Measurements from ENCODE around the gene MED26. TPM values are rescaled to one million over a fixed set of nuclear protein-coding genes. Genes with fewer than 3 reads are reported as not detected.
"Not testable (repeated sequence)": the region's sequence is repeated elsewhere in the genome, so short reads cannot be mapped to it uniquely, and the experiment has no call there.

Gene MED26
- total RNA-seq, 1 experiment from 2014 or later: 11.4 TPM

DNA sequence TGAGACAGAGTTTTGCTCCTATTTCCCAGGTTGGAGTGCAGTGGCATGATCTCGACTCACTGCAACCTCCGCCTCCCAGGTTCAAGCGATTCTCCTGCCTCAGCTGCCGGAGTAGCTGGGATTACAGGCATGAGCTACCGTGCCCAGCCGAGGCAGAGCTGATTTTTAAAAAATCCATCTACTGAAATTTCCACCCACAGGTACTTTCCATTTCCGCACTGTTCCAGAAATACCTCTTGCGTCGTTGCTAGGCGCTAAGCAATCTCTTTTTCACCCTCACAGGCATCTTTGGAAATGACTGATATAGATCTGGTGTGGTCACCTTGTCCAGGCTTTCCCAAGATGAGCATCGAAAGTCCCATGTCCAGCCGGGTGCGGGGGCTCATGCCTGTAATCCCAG, 42.3 kb upstream of the MED26 start:
- Histone ChIP-seq H2BK5ac (ENCODE audit: insufficient read length, low read length) (no peak overlapping the region), H4K91ac (ENCODE audit: insufficient read length, low read depth, low read length) (no peak overlapping the region), H4K5ac (ENCODE audit: insufficient read length, low read depth, low read length) (no peak overlapping the region), H3K4me1 (ENCODE audit: insufficient read depth, low read length) (no peaks in the 10 kb centered on the region), H2BK20ac (ENCODE audit: low read depth, low read length, poor library complexity, severe bottlenecking) (no peak overlapping the region), H3T11ph (ENCODE audit: low read length) (no peak overlapping the region), H3K18ac (ENCODE audit: insufficient read length, low read depth, low read length) (no peak overlapping the region), H2AK5ac (ENCODE audit: insufficient read length, low read length) (no peak overlapping the region), H3K9me3 (ENCODE audit: control insufficient read depth, low read depth, low read length) (no peaks in the 10 kb centered on the region), H3K4ac (ENCODE audit: low read depth, low read length) (no peak overlapping the region), H3K27me3 (ENCODE audit: insufficient read depth, low read length) (no peaks in the 10 kb centered on the region), H3K27ac (ENCODE audit: insufficient read length, low read depth, low read length) (no peak overlapping the region), H4K8ac (replicated peaks; ENCODE audit: insufficient read length, low read depth, low read length) (no peak overlapping the region), H2AFZ (ENCODE audit: low read length) (no peak overlapping the region), H2BK15ac (ENCODE audit: low read depth, low read length) (no peak overlapping the region), H3K9ac (ENCODE audit: extremely low read depth, insufficient read length, low read length) (no peak overlapping the region), H3K23me2 (ENCODE audit: insufficient read length, low read depth, low read length, poor library complexity, severe bottlenecking) (no peaks in the 10 kb centered on the region), H4K20me1 (ENCODE audit: control insufficient read depth, insufficient read depth, insufficient read length) (no peaks in the 10 kb centered on the region), H2BK12ac (ENCODE audit: insufficient read length, low read depth, low read length) (no peak overlapping the region), H3K79me1 (ENCODE audit: insufficient read depth, low read depth, low read length, poor library complexity, severe bottlenecking) (no peaks in the 10 kb centered on the region), H3K4me2 (ENCODE audit: insufficient read depth, insufficient read length, low read length) (no peak overlapping the region), H3K56ac (ENCODE audit: insufficient read length, low read depth, low read length) (no peak overlapping the region), H2BK120ac (ENCODE audit: low read depth, low read length, poor library complexity, severe bottlenecking) (no peak overlapping the region), H3K79me2 (ENCODE audit: insufficient read depth, low read length) (no peaks in the 10 kb centered on the region), H3K23ac (ENCODE audit: insufficient read length, low read depth, low read length) (no peak overlapping the region), H3K14ac (ENCODE audit: insufficient read depth, low read length) (no peak overlapping the region)
- DNase-seq: no peak
- Mint-ChIP-seq H3K36me3 (ENCODE audit: insufficient read depth in 1 of 3, low read depth in 3 of 3) (peaks cover 0 to 1% (median 1%) of the 10 kb centered on the region in 3 experiments; a peak in 3 of 7 replicates), H3K4me1 (peaks cover 5 to 7% of the 10 kb centered on the region in 2 experiments; a peak in 2 of 4 replicates), H3K27ac (no peak overlapping the region), H3K9me3 (no peaks in the 10 kb centered on the region), H3K4me3 (no peak overlapping the region), H3K27me3 (ENCODE audit: low read depth) (no peaks in the 10 kb centered on the region)
- no peak for TF ChIP-seq CTCF (conservative IDR thresholded peaks at IDR 0.05)
- WGBS (ENCODE audit: extremely low coverage, insufficient read length, low lambda C conversion rate): no CpG with 5 or more reads among the region's 13 CpGs

DNA sequence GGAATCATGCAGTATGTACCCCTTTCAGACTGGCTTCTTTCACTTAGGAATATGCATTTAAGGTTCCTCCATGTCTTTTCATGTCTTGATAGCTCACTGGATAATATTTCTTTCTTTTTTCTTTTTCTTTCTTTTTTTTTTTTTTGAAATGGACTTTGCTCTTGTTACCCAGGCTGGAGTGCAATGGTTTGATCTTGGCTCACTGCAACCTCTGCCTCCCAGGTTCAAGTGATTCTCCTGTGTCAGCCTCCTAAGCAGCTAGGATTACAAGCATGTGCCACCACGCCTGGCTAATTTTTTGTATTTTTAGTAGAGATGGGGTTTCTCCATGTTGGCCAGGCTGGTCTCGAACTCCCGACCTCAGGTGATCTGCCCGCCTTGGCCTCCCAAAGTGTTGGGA, 40.7 kb upstream of the MED26 start:
- H3K23me2 ChIP-seq (ENCODE audit: insufficient read length, low read depth, low read length, poor library complexity, severe bottlenecking); H2AFZ ChIP-seq (ENCODE audit: low read length); H4K91ac ChIP-seq (ENCODE audit: insufficient read length, low read depth, low read length); H3T11ph ChIP-seq (ENCODE audit: low read length); H3K36me3 Mint-ChIP-seq (ENCODE audit: insufficient read depth in 1 of 3, low read depth in 3 of 3); H3K4ac ChIP-seq (ENCODE audit: low read depth, low read length); H2BK20ac ChIP-seq (ENCODE audit: low read depth, low read length, poor library complexity, severe bottlenecking); H3K4me3 Mint-ChIP-seq; H2BK15ac ChIP-seq (ENCODE audit: low read depth, low read length); H3K4me1 Mint-ChIP-seq; H3K9ac ChIP-seq (ENCODE audit: extremely low read depth, insufficient read length, low read length); H3K79me1 ChIP-seq (ENCODE audit: insufficient read depth, low read depth, low read length, poor library complexity, severe bottlenecking); H3K27me3 Mint-ChIP-seq (ENCODE audit: low read depth); H3K4me1 ChIP-seq (ENCODE audit: insufficient read depth, low read length); H3K9me3 Mint-ChIP-seq; H3K27ac Mint-ChIP-seq; DNase-seq; H3K79me2 ChIP-seq (ENCODE audit: insufficient read depth, low read length); H4K5ac ChIP-seq (ENCODE audit: insufficient read length, low read depth, low read length); H3K4me2 ChIP-seq (ENCODE audit: insufficient read depth, insufficient read length, low read length); H4K8ac ChIP-seq (replicated peaks; ENCODE audit: insufficient read length, low read depth, low read length); H3K18ac ChIP-seq (ENCODE audit: insufficient read length, low read depth, low read length); H3K27ac ChIP-seq (ENCODE audit: insufficient read length, low read depth, low read length); H2BK12ac ChIP-seq (ENCODE audit: insufficient read length, low read depth, low read length); H3K23ac ChIP-seq (ENCODE audit: insufficient read length, low read depth, low read length); H2AK5ac ChIP-seq (ENCODE audit: insufficient read length, low read length); H3K27me3 ChIP-seq (ENCODE audit: insufficient read depth, low read length); H3K9me3 ChIP-seq (ENCODE audit: control insufficient read depth, low read depth, low read length); H3K56ac ChIP-seq (ENCODE audit: insufficient read length, low read depth, low read length); H2BK5ac ChIP-seq (ENCODE audit: insufficient read length, low read length); H2BK120ac ChIP-seq (ENCODE audit: low read depth, low read length, poor library complexity, severe bottlenecking); H4K20me1 ChIP-seq (ENCODE audit: control insufficient read depth, insufficient read depth, insufficient read length); H3K14ac ChIP-seq (ENCODE audit: insufficient read depth, low read length): not testable (repeated sequence)
- WGBS (ENCODE audit: extremely low coverage, insufficient read length, low lambda C conversion rate): no CpG with 5 or more reads among the region's 4 CpGs
